Measurements from ENCODE around the gene TP53I11.

DNA sequence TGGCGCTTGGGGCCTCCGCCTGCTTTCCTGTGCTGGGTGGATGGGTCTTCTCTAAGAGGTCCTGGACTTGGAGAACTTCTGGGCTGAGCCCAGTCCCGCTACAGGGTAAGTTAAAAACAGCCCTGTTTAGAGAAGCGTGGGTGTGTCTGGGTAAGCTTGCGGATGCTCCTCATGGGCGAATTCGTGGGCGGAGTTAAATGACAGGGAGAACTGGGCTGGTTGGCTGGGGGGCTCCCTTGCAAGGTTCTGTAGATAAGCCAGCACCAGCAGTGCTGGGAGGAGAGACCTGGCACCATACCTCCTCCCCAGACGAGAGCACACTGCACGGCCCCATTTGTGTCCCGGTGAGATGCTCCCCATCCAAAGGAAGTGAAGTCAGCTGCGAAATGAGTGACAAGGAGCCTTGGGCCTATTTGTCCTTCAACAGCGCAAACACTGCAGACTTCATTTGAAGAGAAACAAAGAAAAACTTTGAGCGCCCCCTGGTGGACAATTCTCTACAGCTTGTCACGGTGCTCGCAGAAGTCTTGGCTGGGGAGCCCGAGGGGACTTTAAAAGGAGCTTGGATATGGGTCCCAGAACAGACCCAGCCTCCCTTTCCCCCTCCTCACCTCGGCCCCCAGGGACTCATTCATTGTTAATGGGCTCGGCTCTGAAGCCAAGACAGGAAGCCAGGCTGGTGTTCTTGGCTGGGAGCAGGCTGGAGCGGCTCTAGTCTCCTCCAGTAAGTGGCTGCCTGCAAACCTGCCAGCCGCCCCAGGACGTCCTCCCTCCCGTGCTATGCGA, 39.5 kb downstream of the TP53I11 start:
- TF ChIP-seq, protein P1, sequence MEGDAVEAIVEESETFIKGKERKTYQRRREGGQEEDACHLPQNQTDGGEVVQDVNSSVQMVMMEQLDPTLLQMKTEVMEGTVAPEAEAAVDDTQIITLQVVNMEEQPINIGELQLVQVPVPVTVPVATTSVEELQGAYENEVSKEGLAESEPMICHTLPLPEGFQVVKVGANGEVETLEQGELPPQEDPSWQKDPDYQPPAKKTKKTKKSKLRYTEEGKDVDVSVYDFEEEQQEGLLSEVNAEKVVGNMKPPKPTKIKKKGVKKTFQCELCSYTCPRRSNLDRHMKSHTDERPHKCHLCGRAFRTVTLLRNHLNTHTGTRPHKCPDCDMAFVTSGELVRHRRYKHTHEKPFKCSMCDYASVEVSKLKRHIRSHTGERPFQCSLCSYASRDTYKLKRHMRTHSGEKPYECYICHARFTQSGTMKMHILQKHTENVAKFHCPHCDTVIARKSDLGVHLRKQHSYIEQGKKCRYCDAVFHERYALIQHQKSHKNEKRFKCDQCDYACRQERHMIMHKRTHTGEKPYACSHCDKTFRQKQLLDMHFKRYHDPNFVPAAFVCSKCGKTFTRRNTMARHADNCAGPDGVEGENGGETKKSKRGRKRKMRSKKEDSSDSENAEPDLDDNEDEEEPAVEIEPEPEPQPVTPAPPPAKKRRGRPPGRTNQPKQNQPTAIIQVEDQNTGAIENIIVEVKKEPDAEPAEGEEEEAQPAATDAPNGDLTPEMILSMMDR (IDR thresholded peaks at IDR 0.05): peak in 3 of 4 experiments; percentile 83 to 91 (median 89)
- TF ChIP-seq POLR2A (IDR thresholded peaks at IDR 0.05) (no peak), EP300 (IDR thresholded peaks at IDR 0.05) (no peak)

All from gastroesophageal sphincter (tissue), 3 donors.